ENCODE results near the gene CDYL.

- TF ChIP-seq GATA2 (CRISPR knock-in tag; IDR thresholded peaks at IDR 0.05) (no peak), CTCF (IDR thresholded peaks at IDR 0.05) (no peak), RAD21 (IDR thresholded peaks at IDR 0.05; ENCODE audit: low read length) (no peak), REST (IDR thresholded peaks at IDR 0.05; ENCODE audit: low read depth, low read length) (no peak), CHD2 (IDR thresholded peaks at IDR 0.05; ENCODE audit: low read length, partially characterized antibody) (no peak)
These were observed 125.3 kb downstream of the CDYL start for GRCh38 chr6:4901386-4902061.
